ENCODE data around the gene FRZB. TPM values are rescaled to one million over a fixed set of nuclear protein-coding genes. Genes with fewer than 3 reads are reported as not detected.

The FRZB gene
- total RNA-seq, 1 experiment from 2014 or later, result 1.9 TPM

GRCh38 chr2:182891611-182892010 is 25.2 kb upstream of the FRZB start:
- Mint-ChIP-seq H3K27ac (no peak overlapping the region), H3K36me3 (no peaks in the 10 kb centered on the region), H3K4me1 (no peaks in the 10 kb centered on the region), H3K4me3 (no peak overlapping the region), H3K9me3 (peaks cover 8% of the 10 kb centered on the region; the same call in 1 of the 2 replicates), H3K27me3 (ENCODE audit: low read depth) (no peaks in the 10 kb centered on the region)
- ChIA-PET POLR2A (no interaction called here), CTCF (interaction anchor here (1.2 kb wide), 1 partner anchor 21 kb away, joined by 5 read pairs; no protein-coding TSS in a partner anchor)
- no peak for ATAC-seq
- TF ChIP-seq ZNF263 (CRISPR knock-in tag; IDR thresholded peaks at IDR 0.05; ENCODE audit: low read depth), result no peak
- TF ChIP-seq GABPB1 (CRISPR knock-in tag; IDR thresholded peaks at IDR 0.05), result peak; percentile 61; the same call in 1 of the 2 replicates
- no peak for DNase-seq (ENCODE audit: low spot score)

DNA sequence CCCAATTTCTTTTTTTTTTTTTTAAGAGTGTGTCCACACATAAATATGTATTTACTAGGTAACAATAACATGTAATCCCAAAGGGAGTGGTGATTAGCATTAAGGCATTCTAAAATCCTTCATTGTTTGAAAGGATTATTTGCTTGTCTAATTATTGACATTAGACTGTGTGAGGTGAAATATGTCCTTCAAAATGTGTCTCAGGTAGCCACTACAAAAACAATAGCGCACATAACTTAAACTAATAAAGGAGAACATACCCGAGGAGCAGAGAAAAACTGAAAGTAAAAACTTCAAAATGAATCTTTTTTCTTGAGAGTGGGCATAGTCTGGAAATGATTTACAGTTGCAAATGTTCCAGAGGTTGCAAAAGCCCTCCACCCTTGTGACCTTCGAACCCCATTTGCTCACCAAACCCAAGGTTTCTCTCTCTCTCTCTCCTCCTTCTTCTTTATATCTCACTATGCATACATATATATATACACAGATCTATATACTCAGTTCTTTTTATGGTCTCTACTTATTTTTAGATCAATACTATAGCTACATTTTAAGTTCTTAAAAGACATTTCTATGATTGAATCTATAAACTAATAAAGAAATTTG is 24.4 kb upstream of the FRZB start:
- TF ChIP-seq SMAD4 (CRISPR knock-in tag; IDR thresholded peaks at IDR 0.05), result no peak
- TF ChIP-seq, protein P1, sequence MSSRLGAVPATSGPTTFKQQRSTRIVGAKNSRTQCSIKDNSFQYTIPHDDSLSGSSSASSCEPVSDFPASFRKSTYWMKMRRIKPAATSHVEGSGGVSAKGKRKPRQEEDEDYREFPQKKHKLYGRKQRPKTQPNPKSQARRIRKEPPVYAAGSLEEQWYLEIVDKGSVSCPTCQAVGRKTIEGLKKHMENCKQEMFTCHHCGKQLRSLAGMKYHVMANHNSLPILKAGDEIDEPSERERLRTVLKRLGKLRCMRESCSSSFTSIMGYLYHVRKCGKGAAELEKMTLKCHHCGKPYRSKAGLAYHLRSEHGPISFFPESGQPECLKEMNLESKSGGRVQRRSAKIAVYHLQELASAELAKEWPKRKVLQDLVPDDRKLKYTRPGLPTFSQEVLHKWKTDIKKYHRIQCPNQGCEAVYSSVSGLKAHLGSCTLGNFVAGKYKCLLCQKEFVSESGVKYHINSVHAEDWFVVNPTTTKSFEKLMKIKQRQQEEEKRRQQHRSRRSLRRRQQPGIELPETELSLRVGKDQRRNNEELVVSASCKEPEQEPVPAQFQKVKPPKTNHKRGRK (CRISPR knock-in tag; IDR thresholded peaks at IDR 0.05; ENCODE audit: borderline replicate concordance), result no peak
- Mint-ChIP-seq H3K4me3 (no peak overlapping the region), H3K27ac (no peak overlapping the region), H3K4me1 (no peaks in the 10 kb centered on the region), H3K36me3 (no peaks in the 10 kb centered on the region), H3K27me3 (ENCODE audit: low read depth) (no peaks in the 10 kb centered on the region), H3K9me3 (peaks cover 6% of the 10 kb centered on the region; the same call in 1 of the 2 replicates)
- ATAC-seq (no peak), DNase-seq (ENCODE audit: low spot score) (no peak)
- ChIA-PET CTCF (no interaction called here), POLR2A (no interaction called here)

DNA sequence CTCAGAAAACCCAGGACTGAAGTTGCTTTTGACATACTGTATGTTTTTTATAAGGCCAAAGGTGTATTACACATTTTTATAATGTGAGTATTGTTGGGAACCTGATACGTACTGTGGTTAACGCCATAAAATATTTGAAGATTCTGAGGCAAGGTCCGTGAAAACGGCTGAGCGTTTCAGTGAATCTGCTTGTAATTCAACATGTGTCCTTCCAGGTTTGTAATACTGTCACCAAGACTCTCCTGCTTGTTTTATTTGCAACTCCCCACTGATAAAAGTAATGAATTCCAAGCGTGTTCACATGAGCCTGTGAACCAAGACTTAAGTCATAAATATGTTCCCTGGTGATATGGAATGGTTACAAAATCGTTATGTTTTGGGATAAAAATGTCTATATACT is 23.9 kb upstream of the FRZB start:
- ChIA-PET CTCF (no interaction called here), POLR2A (no interaction called here)
- Mint-ChIP-seq H3K4me3 (no peak overlapping the region), H3K27ac (no peak overlapping the region), H3K36me3 (no peaks in the 10 kb centered on the region), H3K27me3 (ENCODE audit: low read depth) (no peaks in the 10 kb centered on the region), H3K4me1 (no peaks in the 10 kb centered on the region), H3K9me3 (peaks cover 4% of the 10 kb centered on the region; the same call in 1 of the 2 replicates)
- ATAC-seq, result no peak
- DNase-seq (ENCODE audit: low spot score), result no peak
- no peak for TF ChIP-seq ZBTB21 (CRISPR knock-in tag; IDR thresholded peaks at IDR 0.05; ENCODE audit: borderline replicate concordance)
- no peak for TF ChIP-seq E2F4 (CRISPR knock-in tag; IDR thresholded peaks at IDR 0.05; ENCODE audit: borderline replicate concordance, low read depth)
- no peak for TF ChIP-seq GRHL2 (CRISPR knock-in tag; IDR thresholded peaks at IDR 0.05; ENCODE audit: insufficient replicate concordance, severe bottlenecking)
- TF ChIP-seq SP1 (CRISPR knock-in tag; conservative IDR thresholded peaks at IDR 0.05), result no peak
- no peak for TF ChIP-seq IRF1 (CRISPR knock-in tag; IDR thresholded peaks at IDR 0.05)
- TF ChIP-seq ZNF263 (CRISPR knock-in tag; IDR thresholded peaks at IDR 0.05; ENCODE audit: low read depth), result no peak
- TF ChIP-seq, protein P2, sequence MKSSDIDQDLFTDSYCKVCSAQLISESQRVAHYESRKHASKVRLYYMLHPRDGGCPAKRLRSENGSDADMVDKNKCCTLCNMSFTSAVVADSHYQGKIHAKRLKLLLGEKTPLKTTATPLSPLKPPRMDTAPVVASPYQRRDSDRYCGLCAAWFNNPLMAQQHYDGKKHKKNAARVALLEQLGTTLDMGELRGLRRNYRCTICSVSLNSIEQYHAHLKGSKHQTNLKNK (CRISPR knock-in tag; IDR thresholded peaks at IDR 0.05), result no peak
- no peak for TF ChIP-seq RELA (CRISPR knock-in tag; IDR thresholded peaks at IDR 0.05; ENCODE audit: borderline replicate concordance)
- TF ChIP-seq HMGA2 (CRISPR knock-in tag; IDR thresholded peaks at IDR 0.05), result no peak
- no peak for TF ChIP-seq ARID4B (CRISPR knock-in tag; IDR thresholded peaks at IDR 0.05; ENCODE audit: borderline replicate concordance)
- TF ChIP-seq ATF1 (CRISPR knock-in tag; IDR thresholded peaks at IDR 0.05), result no peak
- no peak for TF ChIP-seq TEAD4 (CRISPR knock-in tag; IDR thresholded peaks at IDR 0.05)
- TF ChIP-seq, protein P3, sequence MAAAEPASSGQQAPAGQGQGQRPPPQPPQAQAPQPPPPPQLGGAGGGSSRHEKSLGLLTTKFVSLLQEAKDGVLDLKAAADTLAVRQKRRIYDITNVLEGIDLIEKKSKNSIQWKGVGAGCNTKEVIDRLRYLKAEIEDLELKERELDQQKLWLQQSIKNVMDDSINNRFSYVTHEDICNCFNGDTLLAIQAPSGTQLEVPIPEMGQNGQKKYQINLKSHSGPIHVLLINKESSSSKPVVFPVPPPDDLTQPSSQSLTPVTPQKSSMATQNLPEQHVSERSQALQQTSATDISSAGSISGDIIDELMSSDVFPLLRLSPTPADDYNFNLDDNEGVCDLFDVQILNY (CRISPR knock-in tag; IDR thresholded peaks at IDR 0.05), result no peak
- TF ChIP-seq, protein P4, sequence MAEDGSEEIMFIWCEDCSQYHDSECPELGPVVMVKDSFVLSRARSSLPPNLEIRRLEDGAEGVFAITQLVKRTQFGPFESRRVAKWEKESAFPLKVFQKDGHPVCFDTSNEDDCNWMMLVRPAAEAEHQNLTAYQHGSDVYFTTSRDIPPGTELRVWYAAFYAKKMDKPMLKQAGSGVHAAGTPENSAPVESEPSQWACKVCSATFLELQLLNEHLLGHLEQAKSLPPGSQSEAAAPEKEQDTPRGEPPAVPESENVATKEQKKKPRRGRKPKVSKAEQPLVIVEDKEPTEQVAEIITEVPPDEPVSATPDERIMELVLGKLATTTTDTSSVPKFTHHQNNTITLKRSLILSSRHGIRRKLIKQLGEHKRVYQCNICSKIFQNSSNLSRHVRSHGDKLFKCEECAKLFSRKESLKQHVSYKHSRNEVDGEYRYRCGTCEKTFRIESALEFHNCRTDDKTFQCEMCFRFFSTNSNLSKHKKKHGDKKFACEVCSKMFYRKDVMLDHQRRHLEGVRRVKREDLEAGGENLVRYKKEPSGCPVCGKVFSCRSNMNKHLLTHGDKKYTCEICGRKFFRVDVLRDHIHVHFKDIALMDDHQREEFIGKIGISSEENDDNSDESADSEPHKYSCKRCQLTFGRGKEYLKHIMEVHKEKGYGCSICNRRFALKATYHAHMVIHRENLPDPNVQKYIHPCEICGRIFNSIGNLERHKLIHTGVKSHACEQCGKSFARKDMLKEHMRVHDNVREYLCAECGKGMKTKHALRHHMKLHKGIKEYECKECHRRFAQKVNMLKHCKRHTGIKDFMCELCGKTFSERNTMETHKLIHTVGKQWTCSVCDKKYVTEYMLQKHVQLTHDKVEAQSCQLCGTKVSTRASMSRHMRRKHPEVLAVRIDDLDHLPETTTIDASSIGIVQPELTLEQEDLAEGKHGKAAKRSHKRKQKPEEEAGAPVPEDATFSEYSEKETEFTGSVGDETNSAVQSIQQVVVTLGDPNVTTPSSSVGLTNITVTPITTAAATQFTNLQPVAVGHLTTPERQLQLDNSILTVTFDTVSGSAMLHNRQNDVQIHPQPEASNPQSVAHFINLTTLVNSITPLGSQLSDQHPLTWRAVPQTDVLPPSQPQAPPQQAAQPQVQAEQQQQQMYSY (CRISPR knock-in tag; IDR thresholded peaks at IDR 0.05), result no peak
